AG04450 (cell line): ENCODE results near the gene PGBD4. TPM values are rescaled to one million over a fixed set of nuclear protein-coding genes. Genes with fewer than 3 reads are reported as not detected.
A peak's percentile ranks its signal among the peaks of the same experiment; 100 is the strongest.

Experiments used
- CTCF ChIA-PET: fragments of 300-600, 350-600 bp; formaldehyde crosslinking; extraction: SDS; loops from one replicate; lab custom pipeline; 2022; ENCODE audit warnings: antibody characterized with exemption, inconsistent platforms; lab: Charles Lee
- POLR2A ChIA-PET: fragments of 350-600 bp; formaldehyde crosslinking; extraction: SDS; loops from one replicate; lab custom pipeline; 2021; ENCODE audit warnings: antibody characterized with exemption, inconsistent platforms; lab: Yijun Ruan, JAX
- DNase-seq: peaks from one replicate; pipeline ENCODE4 v3.0.0-alpha.2; 2011; ENCODE audit warnings: low read depth, low spot score
- H3K27ac ChIP-seq: one replicate; pipeline ENCODE4 v1.5.1; 2012; ENCODE audit warnings: low read depth, low read length, control low read depth
- H3K27me3 ChIP-seq: one replicate; pipeline ENCODE4 v1.6.0; 2012; ENCODE audit warnings: low read length; ENCODE audit not compliant: control insufficient read depth, insufficient read depth
- H3K4me3 ChIP-seq: 2 replicates; pipeline ENCODE4 v1.5.1; 2011; ENCODE audit warnings: mild to moderate bottlenecking, low read depth, low read length, control low read depth
- H3K9me3 ChIP-seq: 2 replicates; pipeline ENCODE4 v1.5.1; 2012; ENCODE audit warnings: low read length; ENCODE audit not compliant: control insufficient read depth, insufficient read depth
- polyA plus RNA-seq: library from polyadenylated mRNA; depleted of rRNA; stranded (reverse); fragments of >200 nt; gene quantifications from 2 replicates; pipeline ENCODE4 v1.2.3, GENCODE V29; 2011
- TF ChIP-seq, protein P1 (sequence below): IDR thresholded peaks from 2 replicates; pipeline ENCODE4 v1.5.1; 2011; ENCODE audit warnings: low read depth, low read length, control low read depth, inconsistent platforms

PGBD4 gene
- polyA plus RNA-seq, 1 experiment: 2.2 TPM

- H3K9me3 ChIP-seq: no peaks in the 10 kb centered on the region
- peak; percentile 16 for DNase-seq
- no peak overlapping the region for H3K4me3 ChIP-seq
- ChIA-PET CTCF (interaction anchor here (0.6 to 1.3 kb wide), 4 partner anchors 10 to 124 kb away, joined by 3 to 9 read pairs (median 4); partner anchors contain the start of gene KATNBL1), POLR2A (interaction anchor here (0.6 to 0.9 kb wide), 4 partner anchors 16 to 1588 kb away, joined by 3 to 6 read pairs (median 4); partner anchors contain the start of genes EMC7 and PGBD4)
- H3K27ac ChIP-seq: no peak overlapping the region
- TF ChIP-seq, protein P1, sequence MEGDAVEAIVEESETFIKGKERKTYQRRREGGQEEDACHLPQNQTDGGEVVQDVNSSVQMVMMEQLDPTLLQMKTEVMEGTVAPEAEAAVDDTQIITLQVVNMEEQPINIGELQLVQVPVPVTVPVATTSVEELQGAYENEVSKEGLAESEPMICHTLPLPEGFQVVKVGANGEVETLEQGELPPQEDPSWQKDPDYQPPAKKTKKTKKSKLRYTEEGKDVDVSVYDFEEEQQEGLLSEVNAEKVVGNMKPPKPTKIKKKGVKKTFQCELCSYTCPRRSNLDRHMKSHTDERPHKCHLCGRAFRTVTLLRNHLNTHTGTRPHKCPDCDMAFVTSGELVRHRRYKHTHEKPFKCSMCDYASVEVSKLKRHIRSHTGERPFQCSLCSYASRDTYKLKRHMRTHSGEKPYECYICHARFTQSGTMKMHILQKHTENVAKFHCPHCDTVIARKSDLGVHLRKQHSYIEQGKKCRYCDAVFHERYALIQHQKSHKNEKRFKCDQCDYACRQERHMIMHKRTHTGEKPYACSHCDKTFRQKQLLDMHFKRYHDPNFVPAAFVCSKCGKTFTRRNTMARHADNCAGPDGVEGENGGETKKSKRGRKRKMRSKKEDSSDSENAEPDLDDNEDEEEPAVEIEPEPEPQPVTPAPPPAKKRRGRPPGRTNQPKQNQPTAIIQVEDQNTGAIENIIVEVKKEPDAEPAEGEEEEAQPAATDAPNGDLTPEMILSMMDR: no peak
- H3K27me3 ChIP-seq: no peaks in the 10 kb centered on the region
Observed at GRCh38 chr15:34085746-34086145, 16.1 kb upstream of the PGBD4 start.

- no peaks in the 10 kb centered on the region for H3K27me3 ChIP-seq
- DNase-seq: no peak
- no peak overlapping the region for H3K27ac ChIP-seq
- H3K9me3 ChIP-seq: no peaks in the 10 kb centered on the region; the same call in 1 of the 2 replicates
- H3K4me3 ChIP-seq: no peak overlapping the region
- POLR2A ChIA-PET: no interaction called here
- TF ChIP-seq, protein P1: no peak
- CTCF ChIA-PET: interaction anchor here (1.0 to 3.7 kb wide), 3 partner anchors 10 to 110 kb away, joined by 3 to 18 read pairs (median 4); partner anchors contain the start of gene KATNBL1
Observed at GRCh38 chr15:34099914-34100313, 2.0 kb upstream of the PGBD4 start.

GRCh38 chr15:34102175-34102925 lies 467 bp downstream of the PGBD4 start:
- Histone ChIP-seq H3K27me3 (no peaks in the 10 kb centered on the region), H3K9me3 (no peaks in the 10 kb centered on the region; the same call in 1 of the 2 replicates), H3K4me3 (peak overlapping the region; percentile 99), H3K27ac (peak overlapping the region; percentile 96)
- CTCF ChIA-PET: interaction anchor here (1.0 to 1.6 kb wide), 4 partner anchors 16 to 266 kb away, joined by 3 to 5 read pairs (median 4); partner anchors contain the start of gene KATNBL1
- POLR2A ChIA-PET: interaction anchor here (0.9 to 1.5 kb wide), 4 partner anchors 8 to 123 kb away, joined by 3 to 5 read pairs (median 4); partner anchors contain the start of genes EMC4 and KATNBL1
- no peak for DNase-seq
- TF ChIP-seq, protein P1: no peak

DNA sequence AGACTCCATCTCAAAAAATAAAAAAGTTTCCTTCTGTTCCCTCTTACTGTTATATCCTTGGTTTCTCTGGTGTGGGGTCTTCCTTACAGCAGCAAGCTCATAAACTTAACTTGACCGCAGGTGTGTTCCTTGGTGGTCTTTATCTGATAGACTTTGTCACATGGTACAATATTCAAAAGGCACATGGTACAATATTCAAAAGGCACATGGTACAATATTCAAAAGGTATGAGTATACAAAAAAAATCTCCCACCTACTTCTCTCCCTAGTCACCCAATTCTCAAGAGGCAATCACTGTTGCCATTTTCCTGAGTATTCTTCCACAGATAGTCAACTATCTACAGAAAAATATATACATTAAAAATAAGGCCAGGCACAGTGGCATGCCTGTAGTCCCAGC lies 4.5 kb downstream of the PGBD4 start:
- ChIA-PET CTCF (interaction anchor here (0.6 to 7.7 kb wide), 4 partner anchors 44 to 481 kb away, joined by 3 to 109 read pairs (median 4); partner anchors contain the start of gene KATNBL1), POLR2A (no interaction called here)
- Histone ChIP-seq H3K9me3 (no peaks in the 10 kb centered on the region; the same call in 1 of the 2 replicates), H3K27me3 (no peaks in the 10 kb centered on the region), H3K27ac (no peak overlapping the region), H3K4me3 (no peak overlapping the region)
- no peak for DNase-seq
- TF ChIP-seq, protein P1: no peak
